Skin epidermis (tissue), 12 donors: ENCODE measurements around the gene PELO.
A peak's percentile ranks its signal among the peaks of the same experiment; 100 is the strongest.

Experiments
- H3K27ac ChIP-seq, 21 experiments: fragments of 200-600 bp; sonication (generic) in 11 of 21; one replicate each; pipeline ENCODE4 v1.5.0; 2020; ENCODE audit warnings: mild to moderate bottlenecking in 3 of 21, inconsistent platforms in 2 of 21, moderate library complexity in 2 of 21
- H3K4me3 ChIP-seq, 7 experiments: fragments of 200-600 bp; sonication (generic) in 2 of 7; one replicate each; pipeline ENCODE4 v1.5.0; 2020; ENCODE audit warnings: inconsistent platforms in 2 of 7, mild to moderate bottlenecking in 2 of 7, moderate library complexity in 1 of 7

The PELO gene

DNA sequence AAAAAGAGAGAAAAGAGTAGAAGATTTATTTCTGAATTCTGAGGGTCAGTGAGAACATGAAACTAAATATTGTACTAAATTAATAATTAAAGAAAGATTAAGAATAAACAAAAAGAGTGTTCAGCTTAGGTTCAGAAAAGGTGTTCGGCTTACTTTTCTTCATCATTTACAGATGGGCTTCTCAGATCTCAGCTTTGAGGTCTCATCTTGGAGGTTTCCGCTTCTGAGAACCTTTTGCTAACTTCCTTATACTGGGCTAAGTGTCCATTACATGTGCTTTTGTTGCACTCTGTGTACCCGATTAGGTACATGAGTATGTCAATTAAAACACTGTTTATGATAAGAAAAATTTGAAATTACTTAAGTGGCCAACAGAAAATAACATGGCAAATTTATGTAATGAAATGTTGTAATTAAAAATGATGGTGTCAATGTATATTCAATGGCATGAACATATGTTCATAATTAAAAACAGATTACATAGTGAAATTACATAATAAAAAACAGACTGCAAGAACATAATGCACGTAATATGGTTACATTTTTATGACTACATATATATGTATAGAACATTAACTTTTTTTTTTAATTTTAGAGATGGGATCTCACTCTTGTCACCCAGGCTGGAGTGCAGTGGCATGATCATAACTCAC lies 17.3 kb upstream of the PELO start:
- Histone ChIP-seq H3K4me3 (no peak overlapping the region), H3K27ac (no peak overlapping the region)

DNA sequence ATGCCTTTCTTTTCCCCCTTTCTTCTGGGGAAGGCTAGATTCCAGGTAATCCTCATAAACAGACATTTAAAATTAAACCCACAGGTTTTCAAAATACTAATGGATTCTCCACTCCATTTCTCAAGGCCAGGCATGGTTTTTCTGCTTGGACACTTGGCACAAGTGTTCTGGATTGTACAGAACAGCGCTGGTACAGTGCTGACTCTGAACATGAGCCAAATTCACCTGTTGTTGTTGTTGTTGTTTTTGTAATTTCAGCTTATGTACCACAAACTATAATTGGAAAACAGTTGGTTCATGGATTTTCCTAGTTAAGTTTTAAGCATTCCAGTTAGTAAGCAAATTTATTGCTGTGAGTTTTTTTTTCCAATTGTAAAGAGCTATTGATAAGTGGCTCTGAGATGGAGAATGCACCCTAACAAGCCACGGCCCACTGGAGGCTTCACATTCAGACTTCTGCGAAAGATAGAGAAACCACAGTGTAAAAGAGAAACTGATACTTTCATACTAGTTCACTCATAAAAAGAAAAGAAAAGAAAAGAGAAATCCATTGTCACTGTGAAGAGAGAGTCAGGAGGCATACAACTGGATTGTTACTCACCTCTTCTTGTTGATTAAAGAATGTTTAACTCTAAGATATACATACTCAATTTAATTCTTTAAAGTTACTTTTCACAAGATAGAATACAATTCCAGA lies 16.2 kb upstream of the PELO start:
- H3K4me3 ChIP-seq: no peak overlapping the region

DNA sequence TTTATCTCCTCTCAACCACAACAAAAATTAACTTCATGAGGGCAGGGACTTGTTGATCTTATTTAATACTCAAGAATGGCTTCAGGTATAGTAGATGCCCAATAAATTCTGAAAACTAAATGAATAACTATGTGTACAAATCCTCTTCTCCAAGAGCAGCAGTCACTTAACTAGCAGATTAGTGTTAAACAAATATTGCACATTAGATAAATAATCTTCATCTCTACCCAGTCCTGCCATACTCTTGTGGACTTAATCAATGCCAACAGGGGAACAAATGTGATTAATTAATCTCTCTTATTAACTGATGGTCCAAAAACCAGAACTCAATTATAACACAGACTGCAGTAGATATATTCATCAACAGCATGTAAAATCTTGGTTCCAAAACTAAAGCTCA lies 15.0 kb upstream of the PELO start:
- Histone ChIP-seq H3K4me3 (no peak overlapping the region), H3K27ac (no peak overlapping the region)

More for the DNA sequence above, 16.2 kb upstream of the PELO start:
- H3K27ac ChIP-seq: no peak overlapping the region

DNA sequence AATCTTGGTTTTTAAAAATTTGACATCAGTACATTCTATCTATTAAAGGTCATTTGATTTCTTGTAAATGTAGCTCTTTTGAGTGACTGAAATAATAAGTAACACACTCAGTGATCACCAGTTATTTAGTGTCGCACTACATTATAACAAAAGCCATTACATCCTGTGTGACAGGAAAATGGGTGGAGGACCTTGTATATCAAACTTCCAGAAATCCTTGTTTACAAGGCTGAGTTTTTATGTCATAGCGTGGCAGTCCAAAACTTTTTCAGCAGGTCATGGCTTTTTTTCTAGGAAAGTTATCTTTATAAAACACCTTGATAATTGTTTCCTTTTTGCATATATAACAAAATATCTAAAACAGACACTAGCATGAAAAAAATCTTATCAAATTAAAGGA lies 14.4 kb upstream of the PELO start:
- Histone ChIP-seq H3K27ac (no peak overlapping the region), H3K4me3 (no peak overlapping the region)

DNA sequence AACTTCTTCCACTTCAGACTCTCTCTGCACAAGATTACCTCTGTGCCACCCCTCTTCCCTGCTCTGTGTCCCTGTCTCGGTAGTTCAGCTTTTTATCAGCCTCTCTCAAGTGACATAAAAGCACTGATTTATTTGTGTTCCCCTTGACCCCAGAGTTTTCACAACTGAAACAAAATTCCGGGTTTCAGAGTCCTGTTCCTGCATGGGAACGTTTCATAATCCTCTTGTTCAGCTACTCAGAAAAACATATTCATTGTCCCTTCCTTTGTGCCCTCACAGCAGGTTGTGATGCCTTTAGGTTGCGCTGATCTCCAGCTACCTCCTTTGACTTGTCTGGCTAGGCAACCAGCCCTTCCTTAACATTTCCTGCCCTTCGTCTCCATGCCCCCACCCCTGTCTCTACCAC lies 13.7 kb upstream of the PELO start:
- H3K27ac ChIP-seq: no peak overlapping the region
- H3K4me3 ChIP-seq: no peak overlapping the region

DNA sequence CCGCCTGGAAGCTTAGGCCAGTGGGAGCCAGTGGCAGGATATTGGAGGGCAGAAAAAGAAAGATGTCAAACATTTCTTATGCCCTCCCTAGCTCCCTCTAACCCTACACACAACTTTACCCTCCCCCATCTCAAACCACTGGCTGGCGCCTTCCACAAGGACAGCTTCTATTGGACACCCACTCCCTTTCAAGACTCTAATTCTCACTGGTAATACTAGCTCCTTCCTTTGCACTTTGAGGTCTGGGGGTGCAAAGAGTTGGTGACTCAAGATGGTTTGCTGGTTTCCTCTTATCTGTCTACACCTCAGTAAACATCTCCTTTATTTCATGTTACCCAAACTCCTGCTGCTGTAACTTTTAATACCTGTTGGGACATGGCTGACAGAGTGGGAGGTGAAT lies 11.6 kb upstream of the PELO start:
- Histone ChIP-seq H3K4me3 (no peak overlapping the region), H3K27ac (no peak overlapping the region)

DNA sequence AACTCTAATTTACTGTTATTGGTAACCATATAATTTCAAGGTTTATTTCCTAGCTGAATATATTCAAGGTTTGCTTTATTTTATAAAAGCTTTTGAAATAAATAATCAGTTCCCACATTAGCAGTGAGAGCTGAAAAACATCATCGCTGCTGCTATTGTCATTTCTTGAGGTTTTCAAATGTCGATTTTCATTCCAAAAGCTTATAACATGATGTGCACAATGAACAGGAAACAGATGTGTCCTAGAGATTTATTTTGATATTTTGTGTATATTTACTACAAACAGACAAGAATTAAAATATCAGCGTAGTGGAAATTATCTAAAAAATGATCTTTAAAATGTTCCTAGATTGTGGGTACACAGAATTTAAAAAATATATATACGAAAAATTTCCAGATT lies 10.5 kb upstream of the PELO start:
- no peak overlapping the region for H3K27ac ChIP-seq

DNA sequence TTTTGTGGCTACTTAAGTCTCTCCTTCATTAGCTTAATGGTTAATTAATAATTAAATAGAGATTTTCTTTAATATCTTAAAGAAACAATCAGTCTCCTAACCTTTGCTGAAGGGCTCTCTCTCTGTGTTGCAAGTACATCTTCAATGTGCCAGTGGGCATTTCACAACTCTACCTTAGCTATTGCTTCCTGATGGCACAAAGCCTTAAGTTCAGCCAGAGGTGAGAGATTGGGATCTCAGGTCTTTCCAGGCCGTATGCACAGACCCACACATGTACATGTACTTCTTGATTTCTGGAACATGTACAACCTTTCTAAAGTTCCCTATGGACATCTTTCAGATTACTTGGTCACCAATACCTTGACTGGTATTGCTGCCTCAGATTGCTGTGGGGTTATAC lies 8.9 kb upstream of the PELO start:
- Histone ChIP-seq H3K27ac (no peak overlapping the region), H3K4me3 (no peak overlapping the region)

More for the DNA sequence above, 10.5 kb upstream of the PELO start:
- H3K4me3 ChIP-seq: no peak overlapping the region

DNA sequence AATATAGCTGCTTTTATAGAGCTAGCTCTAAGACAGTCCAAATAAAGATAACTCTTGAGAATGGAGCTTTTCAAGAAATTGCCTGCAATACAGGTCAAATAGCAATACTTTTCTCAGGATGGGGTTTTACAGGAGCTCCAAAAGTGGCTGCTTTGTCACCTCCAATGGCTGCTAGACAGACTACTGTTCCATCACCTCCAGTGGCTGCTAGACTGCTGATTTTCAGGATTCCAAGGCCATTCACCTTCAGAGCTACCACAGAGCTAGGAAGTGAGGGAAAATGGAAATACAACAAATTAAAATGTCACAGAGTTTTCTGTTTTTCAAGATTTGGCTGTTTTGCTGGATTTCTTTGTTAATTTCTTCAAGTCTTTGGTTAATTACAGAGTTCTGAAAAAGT lies 8.5 kb upstream of the PELO start:
- Histone ChIP-seq H3K27ac (no peak overlapping the region), H3K4me3 (no peak overlapping the region)

DNA sequence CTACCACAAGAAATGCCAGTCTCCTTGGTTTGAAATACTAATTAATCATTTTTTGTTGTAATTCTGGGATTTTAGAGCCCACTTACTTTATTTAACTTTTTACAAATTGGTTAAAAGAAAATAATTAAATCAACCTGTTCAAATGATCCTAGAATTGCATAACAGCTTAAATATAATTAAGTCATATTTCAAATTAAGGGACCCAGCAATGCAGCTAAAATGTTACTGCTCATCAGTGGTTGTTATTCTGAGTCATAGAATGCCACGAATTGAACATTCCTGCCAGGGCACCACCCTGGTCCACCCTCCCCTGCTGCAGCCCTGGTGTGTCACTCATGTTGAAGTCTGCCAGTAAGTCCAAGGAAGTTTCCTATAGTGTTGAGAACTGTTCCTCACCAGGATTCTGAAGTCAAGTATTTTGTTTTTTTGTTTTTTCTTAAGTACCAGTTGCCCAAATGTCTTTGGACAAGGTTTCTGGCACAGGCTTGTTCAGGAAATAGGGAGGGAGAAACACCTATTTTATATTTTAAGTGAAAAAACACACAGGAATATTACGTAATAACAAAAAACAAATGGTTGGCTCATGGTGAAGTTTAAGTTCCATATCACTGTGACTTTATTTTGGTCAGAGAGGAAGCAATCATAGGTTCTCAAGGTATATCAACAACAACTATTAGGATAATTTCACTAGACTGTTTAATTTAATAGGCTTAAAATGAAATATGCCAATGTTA lies 4.3 kb upstream of the PELO start:
- H3K27ac ChIP-seq: peak overlapping the region in 1 of 21 experiments; percentile 9

DNA sequence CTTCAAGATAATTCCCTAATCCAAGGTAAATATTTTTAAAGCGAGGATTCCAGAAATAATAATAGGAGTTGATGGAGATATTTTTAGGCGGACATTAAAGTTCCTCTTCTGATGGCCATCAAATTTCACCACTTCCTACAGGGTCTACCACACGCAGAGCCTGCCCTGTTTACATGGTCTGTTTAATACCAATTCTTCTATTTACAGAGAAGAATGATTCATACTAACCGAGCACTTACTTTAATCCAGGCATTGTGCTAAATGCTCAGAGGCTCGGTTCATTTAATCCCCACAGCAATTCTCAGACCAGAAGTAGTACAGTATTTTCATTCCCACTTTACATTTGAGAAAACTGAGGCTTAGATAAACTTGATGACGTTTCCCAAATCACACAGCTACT lies 3.0 kb upstream of the PELO start:
- no peak overlapping the region for H3K4me3 ChIP-seq
- H3K27ac ChIP-seq: no peak overlapping the region

More for the DNA sequence above, 4.3 kb upstream of the PELO start:
- no peak overlapping the region for H3K4me3 ChIP-seq

DNA sequence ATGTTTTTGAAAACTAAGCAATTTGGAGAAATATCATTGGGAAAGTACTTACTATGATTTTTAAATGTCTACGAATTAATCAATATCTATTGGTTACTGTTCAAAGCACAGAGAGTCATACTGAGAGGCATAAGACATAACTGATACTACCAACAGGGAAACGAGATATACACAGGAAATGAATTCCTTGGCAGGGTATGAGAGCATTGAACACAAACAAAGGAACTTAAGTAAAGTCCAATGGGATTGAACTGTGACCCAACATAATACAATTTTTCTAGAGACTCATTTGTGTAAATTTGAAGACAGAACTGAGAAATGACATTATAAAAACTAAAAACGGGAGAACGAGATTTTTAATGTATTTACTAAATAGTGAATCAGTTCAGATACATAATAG lies 1.3 kb upstream of the PELO start:
- Histone ChIP-seq H3K4me3 (no peak overlapping the region), H3K27ac (peak overlapping the region in 2 of 21 experiments; percentile 87 to 89)

DNA sequence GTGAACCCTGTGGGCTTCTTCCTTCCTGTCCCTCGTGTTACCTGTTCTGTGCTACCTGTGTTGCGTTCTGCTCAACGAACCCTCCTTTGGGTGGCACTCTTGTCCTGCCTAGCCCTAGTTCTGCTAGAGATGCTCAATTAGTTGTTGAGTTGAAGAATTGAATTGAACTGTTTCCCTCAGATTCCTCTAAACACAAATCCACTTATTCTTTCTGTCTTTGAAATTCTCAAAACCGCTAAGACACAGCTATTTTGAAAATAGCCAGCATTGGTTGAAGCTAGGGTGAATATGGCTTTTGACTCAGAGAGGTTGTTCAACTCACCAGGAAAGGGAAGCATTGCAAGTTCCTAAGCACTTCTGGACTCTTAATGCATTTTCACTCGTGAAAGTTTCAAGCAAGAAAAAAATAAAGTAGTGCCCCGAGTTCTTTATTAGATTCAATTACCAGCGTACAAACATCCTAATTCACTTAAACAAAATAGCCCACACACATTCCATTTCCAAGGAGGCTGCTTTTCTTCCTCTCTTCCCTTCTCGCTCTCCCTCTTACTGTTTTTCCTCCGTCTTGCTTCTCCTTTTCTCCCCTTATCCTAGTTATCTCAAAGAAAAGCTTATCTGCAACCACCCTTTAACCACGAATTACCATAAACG lies 642 bp upstream of the PELO start:
- H3K4me3 ChIP-seq: peak overlapping the region; percentile 42 to 69 (median 53)
- H3K27ac ChIP-seq: peak overlapping the region in 20 of 21 experiments; percentile 55 to 89 (median 77)

DNA sequence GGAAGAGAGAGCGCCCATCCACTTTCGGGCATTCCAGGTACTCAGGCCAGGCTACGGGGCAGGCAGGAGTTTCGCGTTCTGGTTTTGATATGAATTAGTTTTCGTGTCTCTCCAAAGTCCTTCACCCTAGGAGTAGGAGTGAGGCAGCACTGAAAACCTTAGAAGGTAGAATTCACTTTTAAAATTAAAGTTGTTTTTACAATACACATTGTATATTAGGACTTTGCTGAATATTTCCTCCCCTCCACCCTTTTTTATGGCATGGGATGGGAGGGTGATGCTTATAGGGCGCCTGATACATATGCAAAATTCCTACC lies 747 bp downstream of the PELO start:
- peak overlapping the region in 20 of 21 experiments; percentile 55 to 89 (median 77) for H3K27ac ChIP-seq
- peak overlapping the region; percentile 42 to 69 (median 53) for H3K4me3 ChIP-seq

DNA sequence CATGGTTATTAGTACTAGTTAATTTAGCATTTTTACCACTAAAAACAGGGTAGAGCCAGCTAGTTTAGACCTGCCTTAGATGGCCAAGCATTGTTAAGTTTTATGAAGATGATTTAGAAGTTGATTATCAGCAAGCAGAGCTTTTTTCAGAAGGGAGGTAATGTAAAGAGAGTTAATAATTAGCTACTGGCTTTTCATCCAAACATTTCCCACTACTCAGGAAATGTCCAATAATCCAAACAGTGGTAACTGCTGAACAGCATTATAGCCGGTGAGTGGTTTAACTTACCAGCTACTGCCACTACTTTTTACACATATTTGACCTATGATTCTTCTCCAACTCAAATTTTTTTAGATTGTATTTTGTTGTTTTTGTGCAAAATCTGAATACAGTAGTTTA lies 1.7 kb downstream of the PELO start:
- Histone ChIP-seq H3K27ac (peak overlapping the region in 2 of 21 experiments; percentile 87 to 89), H3K4me3 (peak overlapping the region in 5 of 7 experiments; percentile 7 to 54 (median 51))

DNA sequence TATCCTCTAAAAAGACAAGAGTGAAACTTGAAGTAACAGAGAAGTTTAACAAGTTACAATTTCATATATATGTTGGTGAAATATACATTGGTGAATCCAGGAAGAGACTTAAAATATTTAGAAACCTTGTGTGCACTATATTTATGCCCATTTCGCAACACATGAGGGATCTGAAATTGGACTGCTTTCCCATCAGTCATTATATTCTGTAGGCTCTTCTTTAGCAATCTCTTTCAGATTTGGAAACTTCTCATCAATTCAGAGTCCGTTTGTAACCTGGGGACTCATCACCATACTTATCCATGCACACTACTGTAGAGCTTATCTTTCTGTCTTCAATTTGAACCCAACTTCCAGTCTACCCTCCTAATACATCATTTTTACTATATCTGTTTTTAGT lies 2.1 kb downstream of the PELO start:
- H3K27ac ChIP-seq: peak overlapping the region in 2 of 21 experiments; percentile 11 to 89

DNA sequence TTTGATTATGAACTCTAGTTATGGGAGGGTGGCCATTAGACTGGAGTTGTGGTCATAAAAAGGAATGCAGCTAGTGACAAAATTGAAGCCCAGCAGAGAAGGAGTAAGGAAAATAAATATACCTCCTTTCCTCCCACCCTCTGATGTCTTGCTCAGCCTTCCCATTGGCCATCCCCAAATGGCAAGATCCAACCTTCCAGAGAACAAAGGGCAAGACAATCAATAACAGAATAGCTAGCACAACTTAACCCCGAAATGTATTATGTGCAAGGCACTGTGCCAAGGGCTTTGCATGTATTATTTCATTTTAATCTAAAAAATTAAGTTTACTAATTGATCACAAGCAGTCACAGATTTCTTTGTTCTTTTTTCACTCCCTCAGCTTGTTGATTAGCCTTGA lies 3.6 kb downstream of the PELO start:
- H3K27ac ChIP-seq: no peak overlapping the region
- H3K4me3 ChIP-seq: no peak overlapping the region

More for the DNA sequence above, 2.1 kb downstream of the PELO start:
- peak overlapping the region in 3 of 7 experiments; percentile 7 to 51 (median 7) for H3K4me3 ChIP-seq

DNA sequence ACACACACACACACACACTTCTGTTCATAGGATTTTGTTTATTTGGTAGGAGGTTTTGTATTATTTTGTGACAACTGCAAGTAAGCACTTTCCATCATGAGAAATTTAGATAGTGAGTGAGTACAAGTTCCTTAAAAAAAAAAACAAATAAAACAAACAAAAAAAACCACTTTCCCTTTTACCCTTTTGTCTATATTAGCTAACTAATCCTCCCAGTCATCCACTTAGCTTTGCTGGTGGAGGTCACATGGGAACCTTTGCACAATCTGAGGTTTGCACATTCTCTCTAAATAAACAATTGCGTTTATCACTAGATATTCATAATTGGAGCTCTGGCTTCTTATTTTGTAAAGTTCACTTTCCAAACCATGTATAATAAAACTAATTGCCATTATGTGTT lies 6.8 kb downstream of the PELO start:
- Histone ChIP-seq H3K4me3 (no peak overlapping the region), H3K27ac (no peak overlapping the region)

DNA sequence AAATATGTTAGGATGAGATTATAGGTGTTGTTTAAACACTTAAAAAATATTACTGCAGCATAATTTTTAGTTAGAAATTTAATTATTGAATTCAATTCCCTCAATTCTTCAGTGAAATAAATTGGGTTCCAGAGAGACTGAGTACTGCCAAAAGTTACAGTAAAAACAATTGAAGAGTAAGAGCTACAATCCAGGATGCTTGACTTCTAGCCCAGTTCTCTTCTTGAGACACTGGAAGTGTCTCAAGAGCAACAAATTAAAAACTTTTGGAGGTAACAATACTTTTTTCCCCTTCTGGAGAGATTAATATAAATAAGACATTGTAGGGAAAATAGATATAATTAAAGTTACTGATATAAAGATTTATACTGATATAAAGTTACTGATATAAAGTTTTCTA lies 8.3 kb downstream of the PELO start:
- H3K4me3 ChIP-seq: no peak overlapping the region
- H3K27ac ChIP-seq: no peak overlapping the region

DNA sequence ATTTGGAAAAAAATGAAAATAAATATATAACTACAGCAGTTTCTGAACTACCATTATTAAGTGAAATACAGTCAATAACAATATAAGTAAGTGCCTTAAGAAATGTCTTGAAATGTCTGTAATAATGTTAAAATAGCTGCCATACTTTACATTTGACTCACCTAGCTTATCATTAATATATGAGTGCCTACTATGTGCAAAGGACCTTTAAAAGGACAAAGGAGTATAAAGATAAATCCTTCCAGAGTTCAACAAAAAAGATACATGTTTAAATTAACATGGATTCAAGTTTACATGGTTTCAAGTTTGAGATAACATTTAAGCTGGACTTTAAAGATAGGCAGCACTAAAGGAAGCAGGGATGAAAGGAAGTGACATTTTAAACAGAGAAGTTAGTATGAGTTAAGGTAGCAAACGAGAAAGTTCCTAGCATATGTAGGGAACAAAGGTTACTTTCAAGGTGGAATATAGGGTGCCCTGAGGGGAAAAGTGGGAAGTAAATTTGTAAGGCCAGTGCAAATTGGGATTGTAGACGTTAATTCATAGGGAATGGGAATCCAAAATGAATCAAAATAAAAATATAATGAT lies 8.9 kb downstream of the PELO start:
- H3K27ac ChIP-seq: no peak overlapping the region
- H3K4me3 ChIP-seq: no peak overlapping the region
